ENCODE results near the gene PPM1D. TPM values are rescaled to one million over a fixed set of nuclear protein-coding genes. Genes with fewer than 3 reads are reported as not detected.

Gene PPM1D
- total and polyA plus RNA-seq, 2 of the 13 experiments (the other 11 are each of a cell fraction or from before 2014, with no cell fraction given), result 8.0 to 26.2 TPM

- TF ChIP-seq PBX2 (CRISPR knock-in tag; IDR thresholded peaks at IDR 0.05) (peak; percentile 96), ZBED4 (CRISPR knock-in tag; IDR thresholded peaks at IDR 0.05; ENCODE audit: borderline replicate concordance) (no peak), FOXJ3 (CRISPR knock-in tag; IDR thresholded peaks at IDR 0.05; ENCODE audit: borderline replicate concordance) (no peak), MED13 (CRISPR knock-in tag; IDR thresholded peaks at IDR 0.05) (no peak), ZNF629 (CRISPR knock-in tag; conservative IDR thresholded peaks at IDR 0.05) (no peak), PRDM15 (CRISPR knock-in tag; IDR thresholded peaks at IDR 0.05) (no peak), ZNF33B (CRISPR knock-in tag; IDR thresholded peaks at IDR 0.05) (no peak), DMAP1 (CRISPR knock-in tag; IDR thresholded peaks at IDR 0.05) (no peak), REXO4 (CRISPR knock-in tag; IDR thresholded peaks at IDR 0.05; ENCODE audit: borderline replicate concordance) (no peak), HINFP (CRISPR knock-in tag; IDR thresholded peaks at IDR 0.05; ENCODE audit: low read depth) (no peak), ZNF792 (CRISPR knock-in tag; IDR thresholded peaks at IDR 0.05) (0 out of 2 replicates have a peak, but pooled peaks have one; percentile 44), ZNF614 (CRISPR knock-in tag; IDR thresholded peaks at IDR 0.05; ENCODE audit: borderline replicate concordance) (peak; percentile 72), ZNF720 (CRISPR knock-in tag; IDR thresholded peaks at IDR 0.05) (no peak), NR3C1 (CRISPR knock-in tag; IDR thresholded peaks at IDR 0.05) (no peak), U2AF1 (optimal IDR thresholded peaks at IDR 0.05; ENCODE audit: low read depth, low read length) (no peak), ZNF746 (CRISPR knock-in tag; IDR thresholded peaks at IDR 0.05) (no peak)
- TF ChIP-seq, protein P1, sequence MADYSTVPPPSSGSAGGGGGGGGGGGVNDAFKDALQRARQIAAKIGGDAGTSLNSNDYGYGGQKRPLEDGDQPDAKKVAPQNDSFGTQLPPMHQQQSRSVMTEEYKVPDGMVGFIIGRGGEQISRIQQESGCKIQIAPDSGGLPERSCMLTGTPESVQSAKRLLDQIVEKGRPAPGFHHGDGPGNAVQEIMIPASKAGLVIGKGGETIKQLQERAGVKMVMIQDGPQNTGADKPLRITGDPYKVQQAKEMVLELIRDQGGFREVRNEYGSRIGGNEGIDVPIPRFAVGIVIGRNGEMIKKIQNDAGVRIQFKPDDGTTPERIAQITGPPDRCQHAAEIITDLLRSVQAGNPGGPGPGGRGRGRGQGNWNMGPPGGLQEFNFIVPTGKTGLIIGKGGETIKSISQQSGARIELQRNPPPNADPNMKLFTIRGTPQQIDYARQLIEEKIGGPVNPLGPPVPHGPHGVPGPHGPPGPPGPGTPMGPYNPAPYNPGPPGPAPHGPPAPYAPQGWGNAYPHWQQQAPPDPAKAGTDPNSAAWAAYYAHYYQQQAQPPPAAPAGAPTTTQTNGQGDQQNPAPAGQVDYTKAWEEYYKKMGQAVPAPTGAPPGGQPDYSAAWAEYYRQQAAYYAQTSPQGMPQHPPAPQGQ (CRISPR knock-in tag; IDR thresholded peaks at IDR 0.05; ENCODE audit: borderline replicate concordance), result no peak
Measured at GRCh38 chr17:60601447-60602384, 1.7 kb downstream of the PPM1D start (continued).

Measured in HepG2 (cell line).